AG04449 (cell line): Measurements from ENCODE around the gene ATXN1L.
"Not testable (repeated sequence)": the region's sequence is repeated elsewhere in the genome, so short reads cannot be mapped to it uniquely, and the experiment has no call there.

Source experiments
- CTCF ChIA-PET: fragments of 350-600 bp; formaldehyde crosslinking; extraction: SDS; loops from one replicate; lab custom pipeline; 2021; ENCODE audit warnings: antibody characterized with exemption; lab: Yijun Ruan, JAX
- POLR2A ChIA-PET: fragments of 400-600, 350-600 bp; formaldehyde crosslinking; extraction: SDS; loops from one replicate; lab custom pipeline; 2020; ENCODE audit warnings: antibody characterized with exemption, inconsistent platforms; lab: Yijun Ruan, JAX
- DNase-seq: peaks from one replicate; pipeline ENCODE4 v3.0.0-alpha.2; 2010; ENCODE audit warnings: low read depth, low spot score
- H3K4me3 ChIP-seq: 2 replicates; pipeline ENCODE4 v1.5.1; 2011; ENCODE audit warnings: low read depth, mild to moderate bottlenecking, control low read depth, low read length
- CTCF ChIP-seq: IDR thresholded peaks from one replicate; pipeline ENCODE4 v1.5.1; 2011; ENCODE audit warnings: mild to moderate bottlenecking, moderate library complexity, low read length, control low read depth, inconsistent platforms; ENCODE audit not compliant: insufficient read depth; ENCODE audit errors: missing control alignments

ATXN1L gene

GRCh38 chr16:71845639-71846430, at the start of gene ATXN1L:
TSS of gene ATXN1L (plus strand) at chr16:71845976. CDS start at chr16:71849741, 3,765 bp downstream.
- H3K4me3 ChIP-seq = peak within 1 kb of the TSS; percentile 94
- DNase-seq = peak; percentile 54
- ChIA-PET POLR2A (no interaction called here), CTCF (interaction anchor here (1.3 to 1.4 kb wide), 3 partner anchors 37 to 116 kb away, joined by 6 to 10 read pairs (median 6); no protein-coding TSS in a partner anchor)
- TF ChIP-seq CTCF = no peak

GRCh38 chr16:71796501-71797097, 49.2 kb upstream of the ATXN1L start:
- TF ChIP-seq CTCF = no peak
- H3K4me3 ChIP-seq = no peak overlapping the region
- ChIA-PET CTCF (interaction anchor here (1.2 kb wide), 1 partner anchor 14 kb away, joined by 4 read pairs; no protein-coding TSS in a partner anchor), POLR2A (no interaction called here)
- DNase-seq = no peak

GRCh38 chr16:71803305-71803690, 42.5 kb upstream of the ATXN1L start:
- H3K4me3 ChIP-seq = no peak overlapping the region
- no peak for DNase-seq
- no peak for TF ChIP-seq CTCF
- POLR2A ChIA-PET = no interaction called here
- CTCF ChIA-PET = no interaction called here

- peak overlapping the region; percentile 92 for H3K4me3 ChIP-seq
- no peak for TF ChIP-seq CTCF
- DNase-seq = no peak
- ChIA-PET CTCF (interaction anchor here (1.2 to 3.8 kb wide), 5 partner anchors 13 to 154 kb away, joined by 3 to 15 read pairs (median 4); partner anchors contain the start of gene ZNF821), POLR2A (interaction anchor here (0.6 to 1.1 kb wide), 4 partner anchors 21 to 286 kb away, joined by 3 read pairs; partner anchors contain the start of genes DHX38 and TXNL4B)
Observed at GRCh38 chr16:71807905-71808592, 37.7 kb upstream of the ATXN1L start.

- ChIA-PET CTCF (interaction anchor here (1.2 to 3.8 kb wide), 4 partner anchors 14 to 153 kb away, joined by 3 to 15 read pairs (median 4); no protein-coding TSS in a partner anchor), POLR2A (interaction anchor here (0.7 to 1.1 kb wide), 3 partner anchors 31 to 285 kb away, joined by 3 read pairs; partner anchors contain the start of genes DHX38 and TXNL4B)
- DNase-seq = peak; percentile 92
- peak within 1 kb of the TSS; percentile 92 for H3K4me3 ChIP-seq
- no peak for TF ChIP-seq CTCF
Observed at GRCh38 chr16:71808593-71809459, 37.0 kb upstream of the ATXN1L start, which contains the start of gene AP1G1. TSS of gene AP1G1 (minus strand) at chr16:71808834. CDS start at chr16:71789479, 19,355 bp downstream.

GRCh38 chr16:71810155-71810530, 35.6 kb upstream of the ATXN1L start:
- CTCF ChIA-PET = interaction anchor here (3.8 kb wide), 1 partner anchor 72 kb away, joined by 15 read pairs; no protein-coding TSS in a partner anchor
- DNase-seq, POLR2A ChIA-PET: not testable (repeated sequence)

More at GRCh38 chr16:71810155-71810530, 35.6 kb upstream of the ATXN1L start:
- not testable (repeated sequence) for H3K4me3 ChIP-seq
